Pulmonary artery endothelial cell (primary cell): ENCODE results near the gene ADRA2C. TPM values are rescaled to one million over a fixed set of nuclear protein-coding genes. Genes with fewer than 3 reads are reported as not detected.

ENCODE experiments used
- DNase-seq: peaks from one replicate; pipeline ENCODE4 v3.0.0-alpha.2; 2011; ENCODE audit warnings: low read depth, low spot score
- total RNA-seq: library from RNA; depleted of rRNA; stranded (reverse); fragments of >200 nt; gene quantifications from 2 replicates; pipeline ENCODE4 v1.2.3, GENCODE V29; 2014

ADRA2C gene
- total RNA-seq, 1 donor from 2014 or later, result 0.26 TPM

GRCh38 chr4:3775005-3775404, 8.8 kb downstream of the ADRA2C start:
- no peak for DNase-seq

GRCh38 chr4:3775576-3775975, 9.4 kb downstream of the ADRA2C start:
- no peak for DNase-seq

GRCh38 chr4:3776166-3777032, 10.2 kb downstream of the ADRA2C start:
- no peak for DNase-seq

- no peak for DNase-seq
Observed at GRCh38 chr4:3777033-3777390, 10.8 kb downstream of the ADRA2C start.

- DNase-seq, result no peak
Observed at GRCh38 chr4:3777669-3778068, 11.5 kb downstream of the ADRA2C start.

- DNase-seq, result no peak
Observed at GRCh38 chr4:3779509-3779908, 13.3 kb downstream of the ADRA2C start.

- no peak for DNase-seq
Observed at GRCh38 chr4:3780347-3781171, 14.4 kb downstream of the ADRA2C start.

- no peak for DNase-seq
Observed at GRCh38 chr4:3781193-3781886, 15.2 kb downstream of the ADRA2C start.

- DNase-seq, result no peak
Observed at GRCh38 chr4:3781997-3782930, 16.1 kb downstream of the ADRA2C start.

- no peak for DNase-seq
Observed at GRCh38 chr4:3783693-3784306, 17.6 kb downstream of the ADRA2C start.

- DNase-seq, result no peak
Observed at GRCh38 chr4:3784454-3785291, 18.5 kb downstream of the ADRA2C start.

GRCh38 chr4:3785292-3785565, 19.0 kb downstream of the ADRA2C start:
- DNase-seq, result no peak

GRCh38 chr4:3786196-3786869, 20.1 kb downstream of the ADRA2C start:
- no peak for DNase-seq

- no peak for DNase-seq
Observed at GRCh38 chr4:3787489-3788365, 21.5 kb downstream of the ADRA2C start.

GRCh38 chr4:3788366-3788660, 22.1 kb downstream of the ADRA2C start:
- DNase-seq, result no peak

- no peak for DNase-seq
Observed at GRCh38 chr4:3789587-3789986, 23.4 kb downstream of the ADRA2C start.

GRCh38 chr4:3790006-3790561, 23.9 kb downstream of the ADRA2C start:
- DNase-seq, result no peak

- no peak for DNase-seq
Observed at GRCh38 chr4:3791256-3791655, 25.1 kb downstream of the ADRA2C start.
